Activated T-cell treated with anti-CD3 and anti-CD28 coated beads for 1 hour (primary cell): Measurements from ENCODE around the gene SNRNP25.
"Not testable (repeated sequence)": the region's sequence is repeated elsewhere in the genome, so short reads cannot be mapped to it uniquely, and the experiment has no call there.

ENCODE experiments used
- DNase-seq: peaks from one replicate; pipeline ENCODE4 v3.0.0-alpha.2; 2020; ENCODE audit warnings: low read depth

The SNRNP25 gene

GRCh38 chr16:53346-54236, at the start of gene SNRNP25, which contains the start of gene POLR3K:
Gene SNRNP25 (plus strand): TSS chr16:53828. CDS start chr16:54017, 189 bp downstream.
Gene POLR3K (minus strand): TSS chr16:53608. CDS start chr16:53586, 22 bp downstream.
- DNase-seq, result peak; percentile 98

DNA sequence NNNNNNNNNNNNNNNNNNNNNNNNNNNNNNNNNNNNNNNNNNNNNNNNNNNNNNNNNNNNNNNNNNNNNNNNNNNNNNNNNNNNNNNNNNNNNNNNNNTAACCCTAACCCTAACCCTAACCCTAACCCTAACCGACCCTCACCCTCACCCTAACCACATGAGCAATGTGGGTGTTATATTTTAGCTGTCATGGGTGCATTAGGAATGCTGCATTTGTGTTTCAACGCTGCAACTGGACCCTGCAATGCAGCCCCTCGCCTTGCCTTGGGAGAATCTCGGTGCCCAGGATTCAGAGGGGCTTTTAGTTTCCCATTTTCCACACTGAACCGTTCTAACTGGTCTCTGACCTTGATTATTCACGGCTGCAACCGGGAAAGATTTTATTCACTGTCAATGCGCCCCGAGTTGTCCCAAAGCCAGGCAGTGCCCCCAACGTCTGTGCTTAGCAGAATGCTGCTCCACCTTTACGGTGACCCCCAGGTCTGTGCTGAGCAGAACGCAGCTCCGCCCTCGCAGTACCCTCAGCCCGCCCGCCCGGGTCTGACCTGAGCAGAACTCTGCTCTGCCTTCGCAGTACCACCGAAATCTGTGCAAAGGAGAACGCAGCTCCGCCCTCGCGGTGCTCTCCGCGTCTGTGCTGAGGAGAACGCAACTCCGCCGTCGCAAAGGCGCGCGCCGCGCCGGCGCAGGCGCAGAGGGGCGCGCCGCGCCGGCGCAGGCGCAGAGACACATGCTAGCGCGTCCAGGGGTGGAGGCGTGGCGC, 43.5 kb upstream of the SNRNP25 start:
- DNase-seq, result no peak

DNA sequence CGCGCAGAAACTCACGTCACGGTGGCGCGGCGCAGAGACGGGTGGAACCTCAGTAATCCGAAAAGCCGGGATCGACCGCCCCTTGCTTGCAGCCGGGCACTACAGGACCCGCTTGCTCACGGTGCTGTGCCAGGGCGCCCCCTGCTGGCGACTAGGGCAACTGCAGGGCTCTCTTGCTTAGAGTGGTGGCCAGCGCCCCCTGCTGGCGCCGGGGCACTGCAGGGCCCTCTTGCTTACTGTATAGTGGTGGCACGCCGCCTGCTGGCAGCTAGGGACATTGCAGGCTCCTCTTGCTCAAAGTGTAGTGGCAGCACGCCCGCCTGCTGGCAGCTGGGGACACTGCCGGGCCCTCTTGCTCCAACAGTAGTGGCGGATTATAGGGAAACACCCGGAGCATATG, 42.9 kb upstream of the SNRNP25 start:
- peak; percentile 73 for DNase-seq

DNA sequence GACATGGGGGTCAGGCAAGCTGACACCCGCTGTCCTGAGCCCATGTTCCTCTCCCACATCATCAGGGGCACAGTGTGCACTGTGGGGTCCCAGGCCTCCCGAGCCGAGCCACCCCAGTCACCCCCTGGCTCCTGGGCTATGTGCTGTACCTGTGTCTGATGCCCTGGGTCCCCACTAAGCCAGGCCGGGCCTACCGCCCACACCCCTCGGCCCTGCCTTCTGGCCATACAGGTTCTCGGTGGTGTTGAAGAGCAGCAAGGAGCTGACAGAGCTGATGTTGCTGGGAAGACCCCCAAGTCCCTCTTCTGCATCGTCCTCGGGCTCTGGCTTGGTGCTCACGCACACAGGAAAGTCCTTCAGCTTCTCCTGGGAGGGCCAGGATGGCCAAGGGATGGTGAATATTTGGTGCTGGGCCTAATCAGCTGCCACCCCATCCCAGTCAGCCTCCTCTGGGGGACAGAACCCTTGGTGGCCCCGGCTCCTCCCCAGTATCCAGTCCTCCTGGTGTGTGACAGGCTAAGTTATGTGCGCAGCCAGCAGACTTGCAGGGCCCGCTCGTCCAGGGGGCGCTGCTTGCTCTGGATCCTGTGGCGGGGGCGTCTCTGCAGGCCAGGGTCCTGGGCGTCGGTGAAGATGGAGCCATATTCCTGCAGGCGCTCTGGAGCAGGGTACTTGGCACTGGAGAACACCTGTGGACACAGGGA, 36.4 kb upstream of the SNRNP25 start:
- DNase-seq, result not testable (repeated sequence)

DNA sequence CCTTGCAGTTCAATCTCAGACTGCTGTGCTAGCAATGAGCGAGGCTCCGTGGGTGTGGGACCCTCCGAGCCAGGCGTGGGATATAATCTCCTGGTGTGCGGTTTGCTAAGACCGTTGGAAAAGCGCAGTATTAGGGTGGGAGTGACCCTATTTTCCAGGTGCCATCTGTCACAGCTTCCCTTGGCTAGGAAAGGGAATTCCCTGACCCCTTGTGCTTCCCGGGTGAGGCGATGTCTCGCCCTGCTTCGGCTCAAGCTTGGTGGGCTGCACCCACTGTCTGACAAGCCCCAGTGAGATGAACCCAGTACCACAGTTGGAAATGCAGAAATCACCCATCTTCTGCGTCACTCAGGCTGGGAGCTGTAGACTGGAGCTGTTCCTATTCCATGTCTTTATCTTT, 32.7 kb upstream of the SNRNP25 start:
- not testable (repeated sequence) for DNase-seq

GRCh38 chr16:24151-24550, 29.5 kb upstream of the SNRNP25 start:
- not testable (repeated sequence) for DNase-seq

DNA sequence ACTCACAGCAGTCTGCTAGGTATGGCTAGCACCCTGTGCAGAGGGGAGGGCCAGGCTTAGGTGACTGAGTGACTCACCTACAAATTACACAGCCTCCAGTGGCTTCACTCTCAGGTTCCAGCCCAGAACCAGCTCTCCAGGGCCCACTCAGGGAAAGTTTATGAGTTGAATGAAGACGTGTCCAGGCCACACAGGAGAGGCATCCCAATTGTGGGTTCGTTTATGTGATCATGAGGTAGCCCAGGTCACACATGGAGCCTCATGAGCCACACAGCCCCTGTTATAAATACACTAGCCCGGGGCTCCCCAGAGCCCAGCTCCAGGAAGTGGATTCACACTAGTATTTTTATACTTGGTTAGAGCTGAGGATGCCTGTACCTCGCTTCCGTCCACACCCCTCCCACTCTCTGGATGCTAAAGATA, 27.7 kb upstream of the SNRNP25 start:
- not testable (repeated sequence) for DNase-seq

GRCh38 chr16:30627-31026, 23.0 kb upstream of the SNRNP25 start:
- not testable (repeated sequence) for DNase-seq

- DNase-seq, result not testable (repeated sequence)
Observed at GRCh38 chr16:33154-33876, 20.3 kb upstream of the SNRNP25 start.

DNA sequence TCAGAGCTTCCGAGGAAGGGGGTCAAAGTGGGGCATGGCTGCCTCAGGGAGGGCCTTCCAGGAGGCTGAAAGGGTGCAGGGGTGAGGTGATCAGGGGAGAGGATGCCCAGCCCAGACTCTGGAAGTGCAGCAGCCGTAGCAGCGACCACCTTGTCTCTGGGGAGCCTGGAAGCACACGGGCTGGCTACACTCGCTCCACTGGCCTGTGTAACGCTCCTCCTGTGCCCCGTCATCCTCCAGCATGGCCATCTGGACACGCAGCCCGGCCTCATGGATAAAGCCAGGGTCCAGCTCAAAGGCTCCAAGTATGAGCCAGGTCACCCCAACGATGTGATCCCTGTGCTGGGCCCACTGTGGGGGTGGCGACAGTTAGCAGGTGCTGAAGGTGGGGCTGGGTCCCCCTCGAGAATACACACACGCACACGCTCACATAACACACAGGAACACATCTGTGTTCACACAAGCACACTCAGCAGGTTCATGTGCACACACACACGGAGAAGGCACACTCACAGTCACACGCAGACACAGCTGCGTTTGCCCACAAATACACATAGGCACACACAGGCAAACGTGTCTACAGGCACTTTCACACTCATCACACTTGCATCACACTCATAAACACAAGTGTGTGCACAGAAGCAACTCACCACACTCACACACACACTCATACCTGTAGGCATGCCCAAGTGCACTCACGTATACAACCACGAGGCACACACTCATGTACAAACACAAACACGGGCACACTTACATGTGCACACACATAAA, 19.6 kb upstream of the SNRNP25 start:
- no peak for DNase-seq

DNA sequence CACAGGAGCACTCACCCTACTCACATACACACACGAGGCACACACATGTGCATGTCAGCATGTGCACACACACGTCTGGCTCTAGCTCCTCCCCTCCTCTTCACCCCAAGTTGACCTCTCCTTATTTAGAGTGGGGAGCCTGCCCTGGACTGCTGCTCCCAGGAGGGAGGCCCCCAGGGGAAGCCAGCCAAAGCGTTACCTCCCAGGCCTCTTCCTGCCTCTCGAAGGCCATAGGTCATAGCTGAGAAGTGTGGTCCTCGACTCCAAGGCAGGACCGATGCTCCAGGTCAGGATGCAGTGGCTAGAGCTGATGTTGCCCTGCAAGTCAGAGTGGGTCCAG, 19.0 kb upstream of the SNRNP25 start:
- no peak for DNase-seq

- DNase-seq, result no peak
Observed at GRCh38 chr16:35011-35677, 18.5 kb upstream of the SNRNP25 start.

DNA sequence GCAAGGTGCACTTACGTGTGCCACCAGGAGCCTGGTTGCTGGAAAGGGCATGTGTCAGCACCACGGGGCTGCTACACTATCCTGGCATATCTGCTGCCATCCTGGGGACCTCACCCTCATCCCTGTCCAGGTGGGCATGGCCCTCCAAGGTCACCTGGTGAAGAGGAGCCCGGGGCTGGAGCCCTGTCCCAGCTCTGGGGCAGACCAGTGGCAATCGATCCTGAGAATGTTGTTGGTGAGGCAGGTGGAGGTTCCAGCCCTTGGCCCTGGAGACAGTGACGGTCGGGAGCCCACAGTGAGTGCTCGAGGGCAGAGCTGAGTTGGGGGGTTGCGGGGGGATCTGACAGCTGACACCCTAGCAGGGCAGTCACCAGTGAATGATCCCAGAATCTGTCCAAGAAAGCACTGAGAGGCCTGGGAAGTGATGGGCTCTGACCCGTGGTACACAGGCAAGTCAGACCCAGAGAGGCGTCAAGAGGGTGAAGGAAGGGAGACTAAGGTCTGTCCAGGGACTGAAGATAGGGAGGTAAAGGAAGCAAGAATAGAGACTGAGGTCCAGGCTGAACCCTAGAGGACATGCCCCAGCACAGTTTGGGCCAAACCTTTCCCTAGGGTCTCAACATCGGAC, 17.8 kb upstream of the SNRNP25 start:
- no peak for DNase-seq

DNA sequence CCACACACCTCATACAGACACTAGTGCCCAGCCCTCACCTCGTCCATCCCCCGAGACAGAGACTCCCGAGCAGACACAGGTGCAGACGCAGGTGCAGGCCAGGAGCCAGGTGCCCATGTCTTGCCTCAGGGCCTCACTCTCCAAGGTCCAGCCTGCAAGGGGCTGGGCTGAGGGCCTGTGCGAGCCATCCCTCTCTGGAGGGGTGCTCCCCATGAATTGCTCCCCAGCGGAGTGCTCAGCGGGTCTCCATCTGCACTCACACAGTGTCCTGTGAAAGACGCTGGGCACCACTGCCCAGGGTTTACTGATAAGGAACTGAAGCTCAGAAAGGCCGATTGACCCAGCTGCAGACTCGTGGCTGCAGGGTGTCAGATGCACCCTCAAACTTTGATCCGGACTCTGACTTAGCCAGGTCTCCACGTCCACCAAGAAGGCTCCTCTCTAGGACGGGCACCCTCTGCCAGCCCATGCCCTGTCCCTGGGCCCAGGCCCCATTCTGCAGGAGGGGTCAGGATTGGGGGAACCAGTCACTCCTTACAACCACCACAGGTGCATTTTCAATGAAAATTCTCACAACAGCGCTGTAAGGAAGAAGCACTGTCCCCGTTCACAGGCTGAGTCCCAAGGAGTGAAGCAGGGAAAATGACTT, 17.2 kb upstream of the SNRNP25 start:
- no peak for DNase-seq

- DNase-seq, result no peak
Observed at GRCh38 chr16:37511-37910, 16.1 kb upstream of the SNRNP25 start.

DNA sequence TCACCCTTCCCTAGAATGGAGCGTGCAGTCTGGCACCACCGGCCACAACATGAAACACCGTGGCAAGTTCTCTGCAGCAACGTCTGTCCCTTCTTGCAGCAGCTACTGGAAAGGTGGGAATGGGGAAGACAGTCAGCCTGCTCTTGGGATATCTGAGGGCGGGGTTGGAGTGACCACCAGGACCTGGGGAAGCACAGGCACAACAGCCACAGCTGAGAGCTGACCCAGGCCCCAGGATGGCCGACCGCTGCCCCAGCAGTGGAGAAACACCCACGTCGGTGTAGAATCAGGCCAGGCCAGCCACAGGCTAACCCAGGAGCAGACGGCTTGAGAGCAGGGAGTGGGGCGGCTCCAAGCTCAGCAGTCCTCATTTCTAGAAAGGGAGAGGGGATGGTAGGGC, 15.4 kb upstream of the SNRNP25 start:
- DNase-seq, result not testable (repeated sequence)

DNA sequence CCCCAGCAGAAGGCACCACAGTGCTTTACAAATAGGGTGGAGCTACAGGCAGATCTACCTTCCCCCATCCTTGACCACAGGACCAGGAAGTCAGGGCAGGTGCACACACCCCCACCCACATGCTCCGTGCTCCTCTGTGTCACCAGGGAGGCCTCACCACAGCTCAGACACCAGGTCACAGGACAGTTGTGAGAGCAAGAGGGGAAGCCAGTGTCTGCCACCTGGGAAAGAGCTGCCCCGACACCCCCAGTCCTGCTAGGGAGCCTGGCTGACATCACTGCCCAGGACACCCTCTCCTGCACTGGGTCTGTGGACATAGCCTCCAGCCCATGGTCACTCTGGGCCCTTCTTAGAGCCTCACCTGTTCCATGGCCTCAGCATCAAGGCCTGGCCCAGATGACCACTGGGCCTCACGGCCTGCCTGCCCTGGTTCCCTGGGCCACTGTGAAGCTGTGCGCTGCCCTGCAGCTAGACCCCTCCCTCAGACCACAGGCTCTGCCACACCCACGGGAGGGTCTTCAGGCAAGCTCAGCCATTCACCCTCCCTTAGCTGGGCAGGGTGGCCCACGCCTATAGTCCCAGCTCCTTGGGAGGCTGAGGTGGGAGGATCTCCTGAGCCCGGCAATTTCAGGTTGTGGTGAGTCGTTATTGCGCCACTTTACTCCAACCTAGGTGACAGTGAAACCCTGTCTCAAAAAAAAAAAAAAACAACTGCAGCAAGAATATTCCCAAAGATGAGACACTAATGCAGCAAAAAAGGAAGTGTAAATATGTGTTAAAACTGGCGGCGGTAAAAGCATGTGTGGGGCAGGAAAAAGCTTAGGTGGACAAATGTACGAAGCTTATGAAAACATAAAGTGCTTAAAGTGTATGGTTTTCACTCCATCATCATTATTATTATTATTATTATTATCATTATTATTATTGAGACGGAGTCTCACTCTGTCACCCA, 14.4 kb upstream of the SNRNP25 start:
- DNase-seq, result peak; percentile 26

- DNase-seq, result no peak
Observed at GRCh38 chr16:41439-42068, 12.1 kb upstream of the SNRNP25 start.
